H1 (cell line): Measurements from ENCODE around the gene ADCY1. TPM values are rescaled to one million over a fixed set of nuclear protein-coding genes. Genes with fewer than 3 reads are reported as not detected.

Experiments
- ASH2L ChIP-seq: fragments of 200-600, 300-600 bp; sonication (generic); IDR thresholded peaks from one replicate; pipeline ENCODE4 v1.7.1; 2017; ENCODE audit warnings: low read length
- EGR1 ChIP-seq: IDR thresholded peaks from 2 replicates; pipeline ENCODE4 v1.6.1; 2011; ENCODE audit warnings: low read depth, low read length, borderline replicate concordance
- KDM5A ChIP-seq: fragments of 200-600 bp; IDR thresholded peaks from 2 replicates; pipeline ENCODE4 v1.7.1; 2012; ENCODE audit warnings: mild to moderate bottlenecking, low read length, inconsistent platforms, mixed read lengths
- SIRT6 ChIP-seq: IDR thresholded peaks from one replicate; pipeline ENCODE4 v1.7.1; 2012; ENCODE audit warnings: low read length, inconsistent platforms
- SP1 ChIP-seq: IDR thresholded peaks from 2 replicates; pipeline ENCODE4 v1.6.1; 2011; ENCODE audit warnings: low read depth, low read length
- SP2 ChIP-seq: IDR thresholded peaks from 2 replicates; pipeline ENCODE4 v1.6.1; 2012; ENCODE audit warnings: mild to moderate bottlenecking, low read length, inconsistent platforms
- SRF ChIP-seq: IDR thresholded peaks from 2 replicates; pipeline ENCODE4 v1.6.1; 2011; ENCODE audit warnings: mild to moderate bottlenecking, low read depth, low read length, moderate library complexity
- ZNF274 ChIP-seq: IDR thresholded peaks from 2 replicates; pipeline ENCODE4 v1.7.0; 2012; ENCODE audit warnings: low read length, borderline replicate concordance; ENCODE audit errors: extremely low read depth
- polyA plus RNA-seq, 7 experiments: library from polyadenylated mRNA; depleted of rRNA in 3 of 7; stranded (reverse) in 5 of 7; unstranded in 2 of 7; fragments of >200 nt in 5 of 7; fragments of 200-250 nt in 2 of 7; gene quantifications; 1 replicate in 5 of 7; 2 replicates in 1 of 7; 4 replicates in 1 of 7; pipeline versions ENCODE4 v1.2.1 to v1.2.3, GENCODE V29; 2011 to 2013; ENCODE audit warnings: missing spikeins in 2 of 7, mixed read lengths in 2 of 7
- total RNA-seq: library from RNA; stranded (reverse); fragmentation: NEBNext Ultra II Directional; extraction: Animal tissue kit (Norgen Biotek cat#: 25700); gene quantifications from 2 replicates; pipeline ENCODE4 v1.2.1, GENCODE V29; 2021

The ADCY1 gene
- total and polyA plus RNA-seq, 2 of the 8 experiments (the other 6 are each of a cell fraction or from before 2014, with no cell fraction given): 7.9 to 26.9 TPM

GRCh38 chr7:45650404-45651394 is 76.5 kb downstream of the ADCY1 start (continued):
- TF ChIP-seq KDM5A (no peak), SP1 (no peak), SRF (no peak), EGR1 (no peak), ASH2L (no peak), ZNF274 (no peak), SIRT6 (no peak), SP2 (no peak)
